T-helper 2 cell (primary cell): ENCODE data around the gene NLGN1.

ENCODE experiments used
- DNase-seq, 5 experiments: peaks; one replicate each; pipeline versions ENCODE4 v3.0.0 to v3.0.0-alpha.2; 2012 to 2022

NLGN1 gene

GRCh38 chr3:174310475-174310983 is 913.0 kb downstream of the NLGN1 start:
- no peak for DNase-seq

- no peak for DNase-seq
Measured at GRCh38 chr3:174315225-174315624, 917.7 kb downstream of the NLGN1 start.

GRCh38 chr3:174317005-174317404 is 919.5 kb downstream of the NLGN1 start:
- no peak for DNase-seq

GRCh38 chr3:174318181-174318580 is 920.6 kb downstream of the NLGN1 start:
- no peak for DNase-seq

DNA sequence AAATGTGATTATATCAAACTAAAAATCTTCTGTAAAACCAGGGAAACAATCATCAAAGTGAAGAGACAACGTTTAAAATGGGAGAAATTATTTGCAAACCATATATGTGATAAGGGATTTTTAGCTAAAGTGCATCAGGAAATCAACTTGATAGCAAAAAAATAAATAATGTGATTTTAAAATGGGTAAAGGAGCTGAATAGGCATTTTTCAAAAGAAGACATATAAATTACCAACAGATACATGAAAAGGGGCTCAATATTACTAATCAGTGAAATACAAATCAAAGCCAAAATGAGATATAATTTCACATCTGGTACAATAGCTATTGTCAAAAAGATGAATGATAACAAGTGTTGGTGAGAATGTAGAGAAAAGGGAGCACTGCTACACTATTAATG is 924.0 kb downstream of the NLGN1 start:
- no peak for DNase-seq

DNA sequence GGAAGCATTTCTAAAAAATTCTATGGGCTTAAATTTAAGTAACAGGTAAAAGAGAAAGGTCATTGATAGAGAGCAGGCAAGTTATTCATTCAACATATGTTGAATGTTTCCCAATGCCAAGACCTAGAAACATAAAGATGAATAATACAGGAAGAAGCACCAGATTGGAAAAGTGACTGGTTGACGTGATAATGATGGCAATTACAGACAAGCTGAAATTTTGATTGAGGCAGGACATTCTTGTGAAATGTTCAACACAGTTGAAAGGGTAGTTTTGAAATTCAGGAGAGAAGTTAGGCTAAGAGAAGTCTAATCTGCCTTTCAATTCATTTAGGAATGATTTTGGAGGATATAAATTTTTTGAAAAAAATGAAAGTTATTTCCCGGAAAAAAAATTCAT is 925.2 kb downstream of the NLGN1 start:
- no peak for DNase-seq

DNA sequence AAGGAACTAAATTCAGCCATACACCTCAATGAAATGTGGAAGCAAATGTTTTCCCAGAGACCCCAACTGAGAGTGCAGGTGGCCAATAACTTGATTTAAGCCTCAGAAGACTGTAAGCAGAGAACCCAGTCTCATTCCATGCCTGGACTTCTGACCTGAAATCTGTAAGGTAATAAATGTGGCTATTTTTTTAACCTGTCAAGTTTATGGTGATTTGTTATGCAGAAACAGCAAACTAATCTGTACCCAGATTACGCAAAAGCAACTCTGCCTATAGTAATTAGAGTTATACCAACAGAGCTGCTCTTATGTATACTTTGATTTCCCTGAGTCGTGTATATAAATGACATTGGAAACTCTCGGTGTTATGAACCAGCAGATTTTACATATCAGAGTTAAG is 927.6 kb downstream of the NLGN1 start:
- DNase-seq: no peak

- DNase-seq: no peak
Measured at GRCh38 chr3:174325834-174326700, 928.5 kb downstream of the NLGN1 start.

GRCh38 chr3:174329321-174329720 is 931.8 kb downstream of the NLGN1 start:
- DNase-seq: no peak

GRCh38 chr3:174330303-174330702 is 932.8 kb downstream of the NLGN1 start:
- DNase-seq: no peak

- no peak for DNase-seq
Measured at GRCh38 chr3:174331095-174331800, 933.7 kb downstream of the NLGN1 start.

- no peak for DNase-seq
Measured at GRCh38 chr3:174332391-174332790, 934.8 kb downstream of the NLGN1 start.

DNA sequence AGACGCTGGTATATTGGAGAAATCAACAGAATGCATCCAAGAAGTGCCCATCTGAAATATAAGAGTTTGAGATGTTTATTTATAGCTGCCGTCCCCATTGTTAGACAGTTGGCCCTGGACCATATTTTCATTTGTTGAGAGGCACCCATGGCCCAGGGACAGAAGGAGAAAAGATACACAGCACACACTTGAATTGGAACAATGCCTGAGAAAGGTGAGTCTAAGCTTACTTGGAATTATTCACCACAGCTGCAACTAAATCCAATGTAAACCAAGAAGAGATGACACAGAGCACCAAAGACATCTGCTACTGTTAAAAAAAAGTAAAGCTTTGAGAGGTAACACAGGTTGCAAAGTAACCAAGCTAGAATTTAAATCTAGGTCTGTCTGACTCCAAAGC is 936.1 kb downstream of the NLGN1 start:
- no peak for DNase-seq

DNA sequence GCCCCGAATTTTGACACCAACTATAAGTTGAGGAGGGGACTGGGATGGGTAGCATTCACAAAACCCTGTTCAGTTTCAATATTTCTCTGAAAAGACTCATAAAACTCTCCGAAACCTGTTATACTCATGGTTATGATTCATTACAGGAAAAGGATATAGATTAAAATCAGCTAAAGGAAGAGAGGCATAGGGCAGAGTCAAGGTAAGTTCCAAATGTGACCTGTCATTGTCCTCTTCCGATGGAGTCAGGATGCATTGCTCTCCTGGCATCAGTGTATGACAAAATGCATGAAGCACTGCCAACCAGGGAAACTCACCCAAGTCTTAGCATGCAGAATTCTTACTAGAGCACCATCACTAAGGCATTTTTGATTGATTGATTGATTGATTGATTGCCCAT is 936.6 kb downstream of the NLGN1 start:
- peak in 1 of 5 experiments; percentile 1 for DNase-seq

DNA sequence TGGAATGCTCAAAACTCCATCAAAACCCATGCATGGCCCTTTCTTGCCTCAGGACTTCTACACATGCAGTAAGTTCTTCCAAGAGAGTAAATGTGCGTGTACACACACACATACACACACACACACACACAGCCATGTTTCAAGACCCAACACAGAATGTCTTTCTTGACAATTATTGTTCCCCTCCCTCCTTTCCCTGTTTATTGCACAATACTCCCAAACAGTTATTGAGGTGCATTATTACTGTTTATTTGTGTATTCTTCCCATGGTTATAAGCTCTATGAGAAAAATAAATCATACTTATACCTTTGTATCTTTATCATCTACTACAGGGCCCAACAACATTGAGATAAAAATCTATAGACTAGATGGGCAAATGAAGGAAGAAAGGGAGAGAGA is 937.8 kb downstream of the NLGN1 start:
- DNase-seq: no peak

- DNase-seq: no peak
Measured at GRCh38 chr3:174335910-174336309, 938.4 kb downstream of the NLGN1 start.
